Mesothelial cell of epicardium (in vitro differentiated cells): ENCODE results near the gene SYTL2. TPM values are rescaled to one million over a fixed set of nuclear protein-coding genes. Genes with fewer than 3 reads are reported as not detected.

ENCODE experiments used
- DNase-seq, 2 experiments: peaks; one replicate each; pipeline ENCODE4 v3.0.0; 2021; ENCODE audit warnings: low spot score in 2 of 2; ENCODE audit not compliant: unreplicated experiment in 2 of 2
- H3K27ac Mint-ChIP-seq: 2 replicates; pipeline ENCODE4 v1.8.0; 2021; ENCODE audit warnings: mixed read lengths
- H3K27me3 Mint-ChIP-seq: 2 replicates; pipeline ENCODE4 v1.8.0; 2021; ENCODE audit warnings: low read depth, mixed read lengths
- H3K36me3 Mint-ChIP-seq: 2 replicates; pipeline ENCODE4 v1.8.0; 2021; ENCODE audit warnings: mixed read lengths
- H3K4me1 Mint-ChIP-seq: 2 replicates; pipeline ENCODE4 v1.8.0; 2021; ENCODE audit warnings: mixed read lengths
- H3K4me3 Mint-ChIP-seq: 2 replicates; pipeline ENCODE4 v1.8.0; 2021; ENCODE audit warnings: mild to moderate bottlenecking, moderate library complexity, mixed read lengths
- H3K9me3 Mint-ChIP-seq: 2 replicates; pipeline ENCODE4 v1.8.0; 2021; ENCODE audit warnings: mixed read lengths
- CTCF ChIP-seq: fragments of 200-600 bp; sonication (generic); IDR thresholded peaks from one replicate; pipeline ENCODE4 v1.5.0; 2021; ENCODE audit warnings: antibody characterized with exemption; ENCODE audit not compliant: unreplicated experiment
- total RNA-seq: library from RNA; stranded (reverse); gene quantifications from 3 replicates; pipeline ENCODE4 v1.2.1, GENCODE V29; 2021

The SYTL2 gene
- total RNA-seq, 1 donor from 2014 or later = 9.9 TPM

- Mint-ChIP-seq H3K36me3 (no peaks in the 10 kb centered on the region), H3K4me3 (no peak overlapping the region), H3K9me3 (no peaks in the 10 kb centered on the region), H3K27me3 (no peaks in the 10 kb centered on the region), H3K4me1 (peaks cover 30% of the 10 kb centered on the region), H3K27ac (no peak overlapping the region)
- DNase-seq = no peak
- TF ChIP-seq CTCF = no peak
These were observed 68.6 kb downstream of the SYTL2 start for GRCh38 chr11:85742348-85742747.

- DNase-seq = no peak
- Mint-ChIP-seq H3K27me3 (no peaks in the 10 kb centered on the region), H3K27ac (peak overlapping the region; percentile 95), H3K4me3 (no peak overlapping the region), H3K36me3 (no peaks in the 10 kb centered on the region), H3K9me3 (no peaks in the 10 kb centered on the region), H3K4me1 (peaks cover 45% of the 10 kb centered on the region)
- TF ChIP-seq CTCF = no peak
These were observed 70.2 kb downstream of the SYTL2 start for GRCh38 chr11:85740481-85741400.

GRCh38 chr11:85737738-85738137, 73.2 kb downstream of the SYTL2 start:
- TF ChIP-seq CTCF = no peak
- H3K9me3 Mint-ChIP-seq = no peaks in the 10 kb centered on the region
- no peaks in the 10 kb centered on the region for H3K27me3 Mint-ChIP-seq
- no peak for DNase-seq
- H3K4me3 Mint-ChIP-seq = no peak overlapping the region
- H3K27ac Mint-ChIP-seq = peak overlapping the region; percentile 48
- H3K4me1 Mint-ChIP-seq = peaks cover 42% of the 10 kb centered on the region
- H3K36me3 Mint-ChIP-seq = no peaks in the 10 kb centered on the region

- H3K9me3 Mint-ChIP-seq = peaks cover 6% of the 10 kb centered on the region
- no peak for DNase-seq
- H3K27me3 Mint-ChIP-seq = no peaks in the 10 kb centered on the region
- no peak for TF ChIP-seq CTCF
- H3K36me3 Mint-ChIP-seq = no peaks in the 10 kb centered on the region
- H3K4me3 Mint-ChIP-seq = no peak overlapping the region
- peak overlapping the region; percentile 88 for H3K27ac Mint-ChIP-seq
- peaks cover 34% of the 10 kb centered on the region for H3K4me1 Mint-ChIP-seq
These were observed 75.0 kb downstream of the SYTL2 start for GRCh38 chr11:85735876-85736460.

- no peaks in the 10 kb centered on the region for H3K27me3 Mint-ChIP-seq
- H3K4me3 Mint-ChIP-seq = no peak overlapping the region
- no peak for TF ChIP-seq CTCF
- peaks cover 22% of the 10 kb centered on the region for H3K4me1 Mint-ChIP-seq
- H3K9me3 Mint-ChIP-seq = peaks cover 25% of the 10 kb centered on the region
- no peaks in the 10 kb centered on the region for H3K36me3 Mint-ChIP-seq
- H3K27ac Mint-ChIP-seq = no peak overlapping the region
- DNase-seq = no peak
These were observed 78.0 kb downstream of the SYTL2 start for GRCh38 chr11:85732965-85733364.
